HEK293T (cell line): ENCODE measurements around the gene DDAH1.

Experiments used
- CTCF ChIA-PET: fragments of 350-600 bp; formaldehyde crosslinking; extraction: SDS; loops from one replicate; lab custom pipeline; 2021; ENCODE audit warnings: antibody characterized with exemption, inconsistent platforms; lab: Yijun Ruan, JAX
- POLR2A ChIA-PET: fragments of 350-600 bp; formaldehyde crosslinking; extraction: SDS; loops from one replicate; lab custom pipeline; 2020; ENCODE audit warnings: antibody characterized with exemption, inconsistent platforms; lab: Yijun Ruan, JAX
- DNase-seq: peaks from one replicate; pipeline ENCODE4 v3.0.0; 2012; ENCODE audit warnings: mixed read lengths; ENCODE audit errors: extremely low spot score
- ARNT ChIP-seq: fragments of 450-650 bp; IDR thresholded peaks from 2 replicates; pipeline ENCODE4 v1.6.1; 2017; ENCODE audit warnings: mild to moderate bottlenecking
- BHLHE40 ChIP-seq: fragments of 450-650 bp; IDR thresholded peaks from 2 replicates; pipeline ENCODE4 v1.6.1; 2016; ENCODE audit warnings: mild to moderate bottlenecking, moderate library complexity, borderline replicate concordance
- CTBP1 ChIP-seq: fragments of 450-650 bp; IDR thresholded peaks from 2 replicates; pipeline ENCODE4 v1.6.1; 2016; ENCODE audit warnings: borderline replicate concordance
- ELF4 ChIP-seq: fragments of 450-650 bp; IDR thresholded peaks from 2 replicates; pipeline ENCODE4 v1.6.1; 2017; ENCODE audit warnings: antibody characterized with exemption
- FOXA1 ChIP-seq: fragments of 450-650 bp; IDR thresholded peaks from 2 replicates; pipeline ENCODE4 v1.6.1; 2016; ENCODE audit warnings: mild to moderate bottlenecking
- FOXK2 ChIP-seq: fragments of 450-650 bp; IDR thresholded peaks from 2 replicates; pipeline ENCODE4 v1.6.1; 2016; ENCODE audit warnings: mild to moderate bottlenecking
- FOXM1 ChIP-seq: fragments of 450-650 bp; IDR thresholded peaks from 2 replicates; pipeline ENCODE4 v1.6.1; 2017; ENCODE audit warnings: mild to moderate bottlenecking, borderline replicate concordance
- HDGF ChIP-seq: fragments of 450-650 bp; IDR thresholded peaks from 2 replicates; pipeline ENCODE4 v1.6.1; 2017; ENCODE audit warnings: antibody characterized with exemption, borderline replicate concordance
- L3MBTL2 ChIP-seq: fragments of 450-650 bp; conservative IDR thresholded peaks from 2 replicates; pipeline ENCODE4 v1.6.1; 2016; ENCODE audit warnings: mild to moderate bottlenecking
- LEF1 ChIP-seq: fragments of 450-650 bp; IDR thresholded peaks from 2 replicates; pipeline ENCODE4 v1.6.1; 2017; ENCODE audit warnings: mild to moderate bottlenecking, borderline replicate concordance
- NFRKB ChIP-seq: fragments of 450-650 bp; IDR thresholded peaks from 2 replicates; pipeline ENCODE4 v1.6.1; 2016; ENCODE audit warnings: mild to moderate bottlenecking, moderate library complexity
- PKNOX1 ChIP-seq: fragments of 450-650 bp; IDR thresholded peaks from 2 replicates; pipeline ENCODE4 v1.6.1; 2016
- SP1 ChIP-seq: fragments of 450-650 bp; IDR thresholded peaks from 2 replicates; pipeline ENCODE4 v1.6.1; 2017
- SUZ12 ChIP-seq: fragments of 450-650 bp; IDR thresholded peaks from 2 replicates; pipeline ENCODE4 v1.6.1; 2016; ENCODE audit warnings: mild to moderate bottlenecking
- TARDBP ChIP-seq: fragments of 450-650 bp; IDR thresholded peaks from 2 replicates; pipeline ENCODE4 v1.6.1; 2016
- ZNF384 ChIP-seq: fragments of 450-650 bp; IDR thresholded peaks from 2 replicates; pipeline ENCODE4 v1.6.1; 2016

The DDAH1 gene

DNA sequence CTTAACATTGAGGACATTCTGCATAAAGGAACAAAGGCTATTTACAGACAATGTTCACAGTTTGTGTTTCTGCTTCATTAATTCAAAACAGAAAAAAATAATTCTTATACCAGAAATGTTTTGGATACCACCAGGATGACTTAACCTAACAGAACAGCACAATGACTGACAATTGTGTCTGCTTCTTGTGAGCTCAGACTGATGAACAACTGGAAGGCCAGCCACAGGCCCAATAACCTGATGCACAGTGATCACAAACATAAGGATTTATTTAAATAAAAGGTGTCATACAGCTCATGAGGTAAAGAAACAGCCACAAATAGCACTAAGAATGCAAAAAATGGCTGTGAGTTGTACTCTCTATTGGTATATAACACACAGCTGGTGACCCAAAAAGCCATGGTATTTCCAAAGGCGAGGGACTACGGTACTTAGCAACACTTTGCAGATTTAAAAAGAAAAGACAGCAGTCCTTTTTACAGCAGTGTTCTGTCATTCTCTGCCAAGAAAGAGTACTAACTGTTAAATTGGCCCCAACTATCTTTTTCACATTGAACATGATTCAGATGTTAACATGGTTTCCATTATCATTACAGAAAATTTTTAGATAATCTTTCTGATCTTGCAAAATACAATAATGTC, 32.1 kb upstream of the DDAH1 start:
- no peak for TF ChIP-seq NFRKB
- no peak for TF ChIP-seq BHLHE40
- TF ChIP-seq ZNF384, result no peak
- no peak for TF ChIP-seq ELF4
- no peak for TF ChIP-seq FOXA1
- no peak for TF ChIP-seq L3MBTL2
- TF ChIP-seq SUZ12, result no peak
- ChIA-PET POLR2A (interaction anchor here (1.4 kb wide), 1 partner anchor 84 kb away, joined by 4 read pairs; the partner anchor contains the start of gene CCN1), CTCF (no interaction called here)
- DNase-seq, result no peak

DNA sequence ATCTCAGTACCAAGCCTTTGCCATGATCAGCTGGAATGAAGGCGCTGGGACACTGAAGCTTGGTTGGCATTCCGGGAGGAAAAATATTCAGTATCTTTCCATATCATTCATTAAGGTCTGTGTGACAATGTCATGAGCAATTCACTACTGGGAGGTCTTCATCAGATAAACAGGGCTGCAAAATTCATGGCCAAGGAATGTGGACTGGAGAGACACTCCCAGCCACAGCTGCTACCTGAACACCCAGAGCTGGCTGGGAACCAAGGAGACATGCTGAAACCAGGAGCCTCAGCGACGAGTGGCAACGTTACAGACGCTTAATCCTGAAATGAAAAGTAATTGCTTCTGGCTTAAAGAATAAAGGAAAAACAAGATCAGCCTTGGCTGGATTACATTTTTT, 30.6 kb upstream of the DDAH1 start:
- DNase-seq, result no peak
- CTCF ChIA-PET, result no interaction called here
- TF ChIP-seq FOXA1, result no peak
- TF ChIP-seq PKNOX1, result no peak
- no peak for TF ChIP-seq CTBP1
- TF ChIP-seq SP1, result no peak
- no peak for TF ChIP-seq ARNT
- no peak for TF ChIP-seq HDGF
- no peak for TF ChIP-seq FOXK2
- no peak for TF ChIP-seq L3MBTL2
- TF ChIP-seq ELF4, result no peak
- no peak for TF ChIP-seq NFRKB
- no peak for TF ChIP-seq LEF1
- TF ChIP-seq TARDBP, result no peak
- no peak for TF ChIP-seq FOXM1
- TF ChIP-seq BHLHE40, result no peak
- TF ChIP-seq SUZ12, result no peak
- no peak for TF ChIP-seq ZNF384
- POLR2A ChIA-PET, result no interaction called here

DNA sequence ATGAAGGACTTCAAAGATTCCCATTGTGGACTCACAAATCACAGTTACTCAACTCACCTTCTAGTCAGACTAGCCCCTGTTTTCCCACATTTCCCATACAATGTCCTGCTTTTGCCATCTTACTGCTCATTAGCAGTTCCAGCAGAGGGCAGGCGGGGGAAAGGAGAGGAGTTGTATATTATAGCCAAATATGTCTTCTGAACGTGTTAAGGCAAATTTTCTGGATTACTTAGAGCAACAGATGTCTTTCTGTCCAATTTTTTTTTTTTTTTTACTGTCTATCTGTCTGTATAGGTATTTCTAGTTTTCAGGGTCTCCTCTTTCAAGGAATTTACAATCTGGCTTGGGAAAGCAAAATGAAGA, 29.9 kb upstream of the DDAH1 start:
- TF ChIP-seq PKNOX1, result no peak
- no peak for TF ChIP-seq HDGF
- TF ChIP-seq NFRKB, result no peak
- TF ChIP-seq ZNF384, result no peak
- no peak for TF ChIP-seq SUZ12
- TF ChIP-seq FOXM1, result no peak
- no peak for TF ChIP-seq ELF4
- TF ChIP-seq SP1, result no peak
- POLR2A ChIA-PET, result interaction anchor here (1.4 kb wide), 1 partner anchor 86 kb away, joined by 3 read pairs; the partner anchor contains the start of gene CCN1
- no peak for DNase-seq
- CTCF ChIA-PET, result no interaction called here

GRCh38 chr1:85494074-85494903, 29.3 kb upstream of the DDAH1 start:
- POLR2A ChIA-PET, result interaction anchor here (1.4 kb wide), 1 partner anchor 87 kb away, joined by 3 read pairs; the partner anchor contains the start of gene CCN1
- DNase-seq, result no peak
- TF ChIP-seq TARDBP (no peak), FOXA1 (no peak), ELF4 (no peak), CTBP1 (no peak), FOXM1 (no peak), SP1 (no peak), ARNT (no peak), ZNF384 (no peak), SUZ12 (no peak), HDGF (no peak), L3MBTL2 (no peak), FOXK2 (no peak), NFRKB (no peak), BHLHE40 (no peak), LEF1 (no peak), PKNOX1 (no peak)
- CTCF ChIA-PET, result no interaction called here

- no peak for DNase-seq
- TF ChIP-seq FOXK2 (no peak), ELF4 (no peak), SP1 (no peak), TARDBP (no peak), ZNF384 (no peak), FOXM1 (no peak), PKNOX1 (no peak), FOXA1 (no peak), ARNT (no peak), CTBP1 (no peak)
- ChIA-PET POLR2A (no interaction called here), CTCF (no interaction called here)
These were observed 25.5 kb upstream of the DDAH1 start for GRCh38 chr1:85490270-85490985.
